Duodenal mucosa (tissue), 2 donors: ENCODE results near the gene TWNK.

ENCODE experiments used
- H3K27ac ChIP-seq: one replicate; pipeline ENCODE4 v1.7.0; 2013; ENCODE audit warnings: low read depth, low read length
- H3K27me3 ChIP-seq, 2 donors: one replicate each; pipeline ENCODE4 v1.7.0; 2013; ENCODE audit warnings: low read length in 2 of 2, control low read depth in 1 of 2; ENCODE audit not compliant: insufficient read depth in 2 of 2, control insufficient read depth in 1 of 2
- H3K36me3 ChIP-seq, 2 donors: one replicate each; pipeline ENCODE4 v1.7.0; 2013; ENCODE audit warnings: low read length in 2 of 2, control low read depth in 1 of 2; ENCODE audit not compliant: insufficient read depth in 2 of 2, control insufficient read depth in 1 of 2
- H3K4me1 ChIP-seq, 2 donors: one replicate each; pipeline ENCODE4 v1.7.0; 2013; ENCODE audit warnings: low read length in 2 of 2, control low read depth in 1 of 2; ENCODE audit not compliant: insufficient read depth in 2 of 2, control insufficient read depth in 1 of 2
- H3K4me3 ChIP-seq, 2 donors: one replicate each; pipeline ENCODE4 v1.7.0; 2013; ENCODE audit warnings: low read length in 2 of 2, low read depth in 1 of 2
- H3K9ac ChIP-seq, 2 donors: one replicate each; pipeline ENCODE4 v1.7.0; 2013; ENCODE audit warnings: low read length in 2 of 2, low read depth in 1 of 2
- H3K9me3 ChIP-seq, 2 donors: one replicate each; pipeline ENCODE4 v1.7.0; 2013; ENCODE audit warnings: low read length in 2 of 2, control low read depth in 1 of 2; ENCODE audit not compliant: control insufficient read depth in 1 of 2

TWNK gene

DNA sequence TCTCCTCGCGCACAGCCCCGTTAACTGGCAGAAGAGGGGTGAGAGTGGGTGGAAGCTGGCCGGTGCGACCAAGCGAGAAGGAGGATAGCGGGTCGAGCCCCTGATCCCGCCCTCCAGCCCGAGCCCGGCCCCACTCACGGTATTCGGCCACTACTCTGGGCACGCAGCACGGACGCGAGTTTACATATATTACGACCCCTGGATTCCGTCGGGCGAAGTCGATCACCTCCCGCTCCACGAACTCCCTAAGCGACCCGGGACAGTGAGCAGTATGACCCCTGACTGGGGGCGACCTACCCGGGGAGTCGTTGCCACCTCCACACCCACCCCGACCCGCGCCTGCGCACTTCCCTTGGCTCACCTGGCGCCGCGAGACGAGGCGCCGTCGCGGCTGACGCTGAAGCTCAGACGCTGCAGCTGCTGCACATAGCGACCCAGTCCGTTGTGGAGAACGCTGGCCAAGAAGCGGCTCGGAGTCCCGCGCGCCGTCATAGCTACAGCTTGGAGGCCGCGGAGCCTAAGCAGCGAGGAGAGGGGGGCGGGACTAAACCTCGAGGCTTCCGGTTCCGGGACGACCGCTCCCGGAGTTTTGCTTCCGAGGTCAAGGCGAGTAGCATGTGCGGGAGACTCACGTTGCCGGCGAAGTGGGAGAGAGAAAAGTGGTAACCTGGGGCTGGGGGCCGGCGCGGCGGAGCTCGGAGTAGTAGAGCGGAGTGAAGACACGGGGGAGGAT is at the start of gene TWNK, which contains the start of gene MRPL43:
TWNK (plus strand) TSS at position 592 of the 733 bp plus-strand sequence. CDS start 668 bp downstream, outside the sequence.
MRPL43 (minus strand) TSS at position 546 of the 733 bp plus-strand sequence; CDS start at position 492, 54 bp downstream.
- Histone ChIP-seq H3K9ac (peak within 1 kb of the TSS; percentile 79 to 85), H3K27ac (peak within 1 kb of the TSS; percentile 53), H3K36me3 (peaks cover 13 to 38% of the 10 kb centered on the region in 2 donors), H3K4me3 (peak within 1 kb of the TSS; percentile 92 to 94), H3K9me3 (no peaks in the 10 kb centered on the region), H3K27me3 (no peaks in the 10 kb centered on the region), H3K4me1 (peaks cover 28 to 31% of the 10 kb centered on the region in 2 donors)

- Histone ChIP-seq H3K36me3 (peaks cover 25 to 61% of the 10 kb centered on the region in 2 donors), H3K9ac (no peak overlapping the region), H3K4me3 (no peak overlapping the region), H3K4me1 (no peaks in the 10 kb centered on the region), H3K9me3 (no peaks in the 10 kb centered on the region), H3K27me3 (no peaks in the 10 kb centered on the region), H3K27ac (no peak overlapping the region)
Measured at GRCh38 chr10:100939763-100940344, 47.5 kb upstream of the TWNK start.

DNA sequence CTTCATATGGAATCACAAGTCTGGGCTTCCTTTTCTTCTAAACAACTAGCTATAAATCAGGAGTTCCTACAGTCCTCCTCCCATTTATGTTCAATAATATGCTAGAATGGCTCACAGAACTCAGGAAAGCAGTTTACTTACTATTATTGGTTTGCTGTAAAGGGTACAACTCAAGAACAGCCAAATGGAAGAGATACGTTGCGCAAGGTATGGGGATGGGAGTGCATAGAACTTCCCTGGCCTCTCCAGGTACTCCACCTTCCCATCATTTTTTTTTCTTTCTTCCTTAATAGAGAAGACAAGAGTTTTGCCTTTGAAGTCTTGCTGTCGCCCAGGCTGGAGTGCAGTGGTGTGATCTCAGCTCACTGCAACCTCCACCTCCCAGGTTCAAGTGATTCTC is 45.1 kb upstream of the TWNK start:
- Histone ChIP-seq H3K36me3 (peaks cover 34 to 75% of the 10 kb centered on the region in 2 donors), H3K27ac (no peak overlapping the region), H3K27me3 (no peaks in the 10 kb centered on the region), H3K9ac (no peak overlapping the region), H3K4me1 (no peaks in the 10 kb centered on the region), H3K9me3 (no peaks in the 10 kb centered on the region), H3K4me3 (no peak overlapping the region)

DNA sequence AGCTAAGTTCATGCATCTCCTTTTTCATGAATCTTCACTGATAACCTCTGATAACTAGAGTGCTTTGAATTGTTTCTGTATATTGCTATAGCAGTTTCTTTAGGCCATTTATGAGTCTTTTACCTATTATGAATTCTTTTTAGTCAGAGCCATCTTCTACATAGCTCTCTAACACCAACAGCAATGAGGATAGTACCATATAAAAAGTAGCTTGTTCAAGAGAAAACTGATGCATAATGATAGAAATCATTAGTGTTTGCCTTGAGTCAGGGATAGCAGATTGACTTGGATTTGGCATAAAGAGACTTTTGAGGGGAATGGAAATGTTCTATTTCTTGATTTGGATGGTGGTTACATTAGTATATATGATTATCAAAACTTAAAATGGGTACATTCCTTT is 43.8 kb upstream of the TWNK start:
- H3K36me3 ChIP-seq: peaks cover 26 to 71% of the 10 kb centered on the region in 2 donors

DNA sequence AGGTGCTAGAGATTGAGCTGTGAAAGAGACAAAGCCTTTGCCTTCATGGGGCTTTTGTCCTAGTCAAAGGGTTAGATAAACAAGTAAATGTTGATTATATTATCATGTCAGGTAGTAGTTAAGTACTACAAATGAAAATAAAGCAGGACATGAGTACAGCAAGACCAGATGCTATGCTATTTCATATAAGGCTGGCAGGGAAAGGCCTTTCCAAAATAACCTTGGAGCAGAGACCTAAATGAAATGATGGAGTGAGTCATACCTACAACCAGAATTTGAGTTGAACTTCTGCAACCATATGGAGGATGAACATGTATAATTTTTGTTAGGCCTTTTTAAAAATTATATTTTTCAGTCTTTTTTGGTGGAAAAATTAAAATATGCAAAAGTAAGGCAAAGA is 41.6 kb upstream of the TWNK start:
- Histone ChIP-seq H3K4me1 (no peaks in the 10 kb centered on the region), H3K4me3 (no peak overlapping the region), H3K9ac (no peak overlapping the region), H3K27me3 (no peaks in the 10 kb centered on the region), H3K36me3 (peaks cover 38 to 75% of the 10 kb centered on the region in 2 donors), H3K9me3 (no peaks in the 10 kb centered on the region), H3K27ac (no peak overlapping the region)

More for the DNA sequence above, 43.8 kb upstream of the TWNK start:
- Histone ChIP-seq H3K27me3 (no peaks in the 10 kb centered on the region), H3K9ac (no peak overlapping the region), H3K9me3 (no peaks in the 10 kb centered on the region), H3K4me1 (no peaks in the 10 kb centered on the region), H3K27ac (no peak overlapping the region), H3K4me3 (no peak overlapping the region)

DNA sequence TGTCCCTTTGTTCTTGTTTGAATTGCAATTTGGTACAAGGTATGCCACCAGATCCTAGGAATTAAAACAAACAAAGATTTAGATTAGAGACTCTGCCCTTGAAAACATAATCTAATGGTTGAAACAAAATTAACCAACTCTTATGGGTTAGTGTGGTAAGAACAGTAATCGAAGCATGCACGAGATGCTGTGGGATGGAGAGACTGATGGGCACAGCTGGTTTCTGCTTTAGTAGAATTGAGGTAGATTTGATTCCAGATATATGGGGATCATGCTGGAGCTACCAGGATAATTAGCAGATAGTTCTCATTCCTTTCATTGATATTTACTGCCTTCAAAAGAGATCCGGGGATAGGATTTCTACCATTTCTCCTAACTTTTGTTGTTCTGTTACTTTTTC is 38.4 kb upstream of the TWNK start:
- H3K4me3 ChIP-seq: no peak overlapping the region
- H3K27ac ChIP-seq: no peak overlapping the region
- H3K36me3 ChIP-seq: peaks cover 33 to 65% of the 10 kb centered on the region in 2 donors

DNA sequence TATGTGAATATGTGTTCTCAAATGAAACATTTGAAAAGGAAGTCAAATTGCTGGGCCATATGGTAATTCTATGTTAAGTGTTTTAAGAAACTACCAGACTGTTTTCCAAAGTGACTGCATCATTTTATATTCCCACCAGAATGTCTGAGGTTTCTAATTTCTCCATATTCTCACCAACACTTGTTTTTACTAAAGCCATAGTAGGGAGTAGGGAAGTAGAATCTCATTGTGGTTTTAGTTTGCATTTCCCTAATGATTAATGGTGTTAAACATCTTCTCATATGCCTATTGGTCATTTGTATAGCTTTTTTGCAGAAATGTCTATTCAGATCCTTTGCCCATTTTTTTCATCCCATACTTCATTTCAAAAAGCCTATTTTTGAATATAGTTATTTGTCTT is 27.1 kb upstream of the TWNK start:
- no peak overlapping the region for H3K9ac ChIP-seq
- H3K9me3 ChIP-seq: no peaks in the 10 kb centered on the region
- peaks cover 9 to 51% of the 10 kb centered on the region in 2 donors for H3K36me3 ChIP-seq
- no peak overlapping the region for H3K4me3 ChIP-seq
- no peaks in the 10 kb centered on the region for H3K27me3 ChIP-seq
- H3K4me1 ChIP-seq: no peaks in the 10 kb centered on the region
- no peak overlapping the region for H3K27ac ChIP-seq

More for the DNA sequence above, 38.4 kb upstream of the TWNK start:
- Histone ChIP-seq H3K27me3 (no peaks in the 10 kb centered on the region), H3K9me3 (no peaks in the 10 kb centered on the region), H3K9ac (no peak overlapping the region), H3K4me1 (no peaks in the 10 kb centered on the region)

DNA sequence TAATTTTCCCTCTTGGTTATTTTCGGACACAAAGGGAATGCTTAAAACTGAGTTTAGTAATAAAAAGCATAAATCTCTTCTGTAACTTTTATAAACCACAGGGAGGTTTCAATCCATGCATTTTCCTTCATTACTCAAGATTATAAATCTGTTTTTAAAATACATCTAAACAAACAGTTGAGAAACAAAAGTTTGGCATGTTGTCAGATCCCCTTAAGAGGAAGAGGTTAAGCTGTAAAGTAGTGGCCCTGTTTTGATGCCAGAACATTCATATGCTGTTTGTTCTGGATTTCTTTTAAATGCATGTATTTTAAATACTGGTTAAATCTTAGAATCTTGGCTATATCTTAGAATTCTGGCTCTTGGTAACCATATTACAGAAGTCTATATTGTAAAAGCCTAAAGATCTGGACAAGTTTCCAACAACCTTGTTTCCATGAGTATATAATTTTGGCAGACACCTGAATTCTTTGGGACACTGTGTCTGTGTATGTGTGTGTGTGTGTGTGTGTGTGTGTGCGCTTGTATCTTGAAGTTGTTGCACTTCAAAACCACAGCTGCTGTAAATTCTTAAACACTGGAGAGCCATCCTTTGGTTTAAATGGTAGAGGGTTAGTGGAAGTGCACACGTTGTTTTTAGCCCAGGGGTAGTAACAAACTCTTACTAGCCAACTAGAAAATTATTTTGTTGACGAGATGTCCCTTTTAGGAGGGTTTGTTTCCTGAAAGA is 24.8 kb upstream of the TWNK start:
- Histone ChIP-seq H3K27ac (no peak overlapping the region), H3K27me3 (no peaks in the 10 kb centered on the region), H3K9ac (no peak overlapping the region), H3K36me3 (peaks cover 18 to 49% of the 10 kb centered on the region in 2 donors), H3K4me3 (no peak overlapping the region), H3K4me1 (no peaks in the 10 kb centered on the region), H3K9me3 (no peaks in the 10 kb centered on the region)

GRCh38 chr10:100963826-100964225 is 23.5 kb upstream of the TWNK start:
- Histone ChIP-seq H3K36me3 (peaks cover 18 to 37% of the 10 kb centered on the region in 2 donors), H3K4me1 (peaks cover 5 to 10% of the 10 kb centered on the region in 2 donors), H3K27ac (no peak overlapping the region), H3K27me3 (no peaks in the 10 kb centered on the region), H3K4me3 (no peak overlapping the region), H3K9me3 (no peaks in the 10 kb centered on the region), H3K9ac (no peak overlapping the region)

DNA sequence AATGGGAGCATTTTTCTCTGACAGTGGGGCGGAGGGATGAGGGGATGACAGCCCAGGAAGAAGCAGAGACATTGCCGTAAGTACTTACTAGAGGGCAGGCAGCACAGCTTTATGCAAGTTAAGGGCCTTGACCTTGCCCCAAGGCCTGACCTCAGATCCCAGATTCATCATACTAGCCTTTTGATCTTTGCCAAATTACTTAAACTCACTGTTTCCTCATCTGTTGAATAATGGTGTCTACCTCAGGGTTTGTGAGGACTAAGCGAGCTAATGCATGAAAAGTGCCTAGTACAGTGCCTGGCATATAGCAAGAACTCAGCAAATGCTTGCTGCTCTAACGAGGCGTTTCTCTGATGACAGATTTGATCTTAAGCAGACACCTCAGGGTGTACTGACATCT is 21.5 kb upstream of the TWNK start:
- H3K9ac ChIP-seq: no peak overlapping the region
- no peaks in the 10 kb centered on the region for H3K9me3 ChIP-seq
- H3K27me3 ChIP-seq: no peaks in the 10 kb centered on the region
- H3K27ac ChIP-seq: no peak overlapping the region
- H3K36me3 ChIP-seq: peaks cover 12 to 29% of the 10 kb centered on the region in 2 donors
- H3K4me1 ChIP-seq: peaks cover 12 to 18% of the 10 kb centered on the region in 2 donors
- H3K4me3 ChIP-seq: no peak overlapping the region
